Endothelial cell of umbilical vein (primary cell): ENCODE results near the gene DAAM1.

ENCODE experiments used
- EZH2 ChIP-seq: IDR thresholded peaks from 2 replicates; pipeline ENCODE4 v1.6.1; 2012; ENCODE audit warnings: borderline replicate concordance, low read depth, mild to moderate bottlenecking, moderate library complexity, low read length, inconsistent platforms; ENCODE audit not compliant: severe bottlenecking
- POLR2AphosphoS5 ChIP-seq: IDR thresholded peaks from 2 replicates; pipeline ENCODE4 v1.6.1; 2012; ENCODE audit warnings: low read depth, mild to moderate bottlenecking, control low read depth, low read length, moderate library complexity; ENCODE audit not compliant: insufficient read depth
- TF ChIP-seq, protein P1 (sequence below), 2 donors: IDR thresholded peaks; 1 replicate in 1 of 2; 2 replicates in 1 of 2; pipeline ENCODE4 v1.5.1; 2011; ENCODE audit warnings: low read length in 2 of 2, mild to moderate bottlenecking in 2 of 2, moderate library complexity in 2 of 2, control low read depth in 1 of 2, inconsistent platforms in 1 of 2, low read depth in 1 of 2; ENCODE audit not compliant: insufficient read depth in 1 of 2; ENCODE audit errors: extremely low read depth in 1 of 2

DNA sequence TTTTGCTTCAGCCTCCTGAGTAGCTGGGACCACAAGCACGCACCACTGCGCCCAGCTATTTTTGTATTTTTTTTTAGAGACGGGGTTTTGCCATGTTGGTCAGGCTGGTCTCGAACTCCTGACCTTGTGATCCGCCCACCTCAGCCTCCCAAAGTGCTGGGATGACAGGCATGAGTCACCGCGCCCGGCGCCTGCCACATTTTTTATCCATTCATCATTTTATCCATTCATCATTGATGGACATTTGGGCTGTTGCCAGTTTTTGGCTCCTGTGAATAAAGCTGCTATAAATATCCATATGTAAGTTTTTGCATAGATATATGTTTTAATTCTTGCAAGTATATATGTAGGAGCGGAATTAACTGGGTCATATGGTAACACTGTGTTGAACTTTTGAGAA is 79.5 kb downstream of the DAAM1 start:
- TF ChIP-seq, protein P1, sequence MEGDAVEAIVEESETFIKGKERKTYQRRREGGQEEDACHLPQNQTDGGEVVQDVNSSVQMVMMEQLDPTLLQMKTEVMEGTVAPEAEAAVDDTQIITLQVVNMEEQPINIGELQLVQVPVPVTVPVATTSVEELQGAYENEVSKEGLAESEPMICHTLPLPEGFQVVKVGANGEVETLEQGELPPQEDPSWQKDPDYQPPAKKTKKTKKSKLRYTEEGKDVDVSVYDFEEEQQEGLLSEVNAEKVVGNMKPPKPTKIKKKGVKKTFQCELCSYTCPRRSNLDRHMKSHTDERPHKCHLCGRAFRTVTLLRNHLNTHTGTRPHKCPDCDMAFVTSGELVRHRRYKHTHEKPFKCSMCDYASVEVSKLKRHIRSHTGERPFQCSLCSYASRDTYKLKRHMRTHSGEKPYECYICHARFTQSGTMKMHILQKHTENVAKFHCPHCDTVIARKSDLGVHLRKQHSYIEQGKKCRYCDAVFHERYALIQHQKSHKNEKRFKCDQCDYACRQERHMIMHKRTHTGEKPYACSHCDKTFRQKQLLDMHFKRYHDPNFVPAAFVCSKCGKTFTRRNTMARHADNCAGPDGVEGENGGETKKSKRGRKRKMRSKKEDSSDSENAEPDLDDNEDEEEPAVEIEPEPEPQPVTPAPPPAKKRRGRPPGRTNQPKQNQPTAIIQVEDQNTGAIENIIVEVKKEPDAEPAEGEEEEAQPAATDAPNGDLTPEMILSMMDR (IDR thresholded peaks at IDR 0.05; ENCODE audit: extremely low read depth in 1 of 2, insufficient read depth in 1 of 2, low read depth in 1 of 2, low read length in 2 of 2) = no peak
- no peak for TF ChIP-seq EZH2
- no peak for TF ChIP-seq POLR2AphosphoS5
